H1 (cell line): ENCODE data around the gene NHLH1. TPM values are rescaled to one million over a fixed set of nuclear protein-coding genes. Genes with fewer than 3 reads are reported as not detected.

Source experiments
- CTCF ChIA-PET: fragments of 300-600 bp; sonication (Branson Sonifier 250); formaldehyde crosslinking; loops from one replicate; lab custom pipeline; 2021; ENCODE audit not compliant: partially characterized antibody; lab: Charles Lee
- POLR2A ChIA-PET: fragments of 300-600 bp; sonication (Branson Sonifier 250); formaldehyde crosslinking; loops from one replicate; lab custom pipeline; 2021; ENCODE audit warnings: inconsistent platforms; ENCODE audit not compliant: partially characterized antibody; lab: Charles Lee
- DNase-seq, 2 experiments: peaks; one replicate each; pipeline versions ENCODE4 v3.0.0 to v3.0.0-alpha.2; 2010 to 2022; ENCODE audit warnings: low spot score in 2 of 2, low read depth in 1 of 2, mixed read lengths in 1 of 2
- FAIRE-seq: peaks from 2 replicates; lab custom pipeline; 2011; peaks lifted over from hg19 to GRCh38; lab: Jason Lieb, UNC
- H2AFZ ChIP-seq: 2 replicates; pipeline ENCODE4 v1.8.1; 2012; ENCODE audit warnings: low read length, inconsistent platforms
- H2AK5ac ChIP-seq: 2 replicates; pipeline ENCODE4 v1.6.1; 2013; ENCODE audit warnings: low read depth, low read length
- H2BK120ac ChIP-seq: replicated peaks from 2 replicates; pipeline ENCODE3; 2013; ENCODE audit warnings: low read depth, low read length, inconsistent platforms
- H2BK12ac ChIP-seq: 2 replicates; pipeline ENCODE4 v1.6.1; 2013; ENCODE audit warnings: low read depth, low read length
- H2BK15ac ChIP-seq: 2 replicates; pipeline ENCODE4 v1.6.1; 2013; ENCODE audit warnings: low read length
- H2BK20ac ChIP-seq: 2 replicates; pipeline ENCODE4 v1.6.1; 2013; ENCODE audit warnings: low read length
- H2BK5ac ChIP-seq: 2 replicates; pipeline ENCODE4 v1.6.1; 2013; ENCODE audit warnings: low read depth, low read length
- H3K14ac ChIP-seq: 2 replicates; pipeline ENCODE4 v1.6.1; 2013; ENCODE audit warnings: inconsistent platforms; ENCODE audit not compliant: insufficient read length
- H3K18ac ChIP-seq: 2 replicates; pipeline ENCODE4 v1.6.1; 2013; ENCODE audit warnings: low read length; ENCODE audit errors: extremely low read depth
- H3K23ac ChIP-seq: 2 replicates; pipeline ENCODE4 v1.6.1; 2013; ENCODE audit warnings: inconsistent platforms; ENCODE audit not compliant: insufficient read length
- H3K23me2 ChIP-seq: 2 replicates; pipeline ENCODE4 v1.6.1; 2013; ENCODE audit warnings: low read depth, low read length
- H3K27ac ChIP-seq: 2 replicates; pipeline ENCODE4 v1.6.1; 2011; ENCODE audit warnings: low read depth, low read length, inconsistent platforms
- H3K27me3 ChIP-seq, 4 experiments: replicated peaks in 1 of 4; 1 replicate in 1 of 4; 2 replicates in 3 of 4; pipeline versions ENCODE4 v1.6.1 to v1.8.1; 2011 to 2013; ENCODE audit warnings: low read length in 3 of 4, mild to moderate bottlenecking in 3 of 4, inconsistent platforms in 2 of 4, mixed read lengths in 2 of 4, moderate library complexity in 1 of 4; ENCODE audit not compliant: control insufficient read depth in 3 of 4, insufficient read depth in 3 of 4; ENCODE audit errors: extremely low read depth in 1 of 4
- H3K36me3 ChIP-seq, 4 experiments: 2 replicates each; pipeline versions ENCODE4 v1.6.1 to v1.8.1; 2011 to 2013; ENCODE audit warnings: mild to moderate bottlenecking in 4 of 4, low read length in 3 of 4, moderate library complexity in 2 of 4, control low read depth in 1 of 4, inconsistent platforms in 1 of 4; ENCODE audit not compliant: insufficient read depth in 4 of 4, control insufficient read depth in 2 of 4
- H3K4ac ChIP-seq: replicated peaks from 2 replicates; pipeline ENCODE3; 2013; ENCODE audit warnings: low read length, low read depth, mixed read lengths, inconsistent platforms; ENCODE audit not compliant: insufficient read length
- H3K4me1 ChIP-seq, 4 experiments: replicated peaks in 1 of 4; 1 replicate in 1 of 4; 2 replicates in 3 of 4; pipeline versions ENCODE4 v1.6.1 to v1.8.1; 2011 to 2013; ENCODE audit warnings: low read length in 3 of 4, inconsistent platforms in 2 of 4, mixed read lengths in 1 of 4; ENCODE audit not compliant: insufficient read depth in 4 of 4, control insufficient read depth in 3 of 4
- H3K4me2 ChIP-seq, 2 experiments: 2 replicates each; pipeline versions ENCODE4 v1.6.1 to v1.8.1; 2011 to 2013; ENCODE audit warnings: low read depth in 2 of 2, low read length in 2 of 2, control low read depth in 1 of 2, inconsistent platforms in 1 of 2, mild to moderate bottlenecking in 1 of 2; ENCODE audit not compliant: insufficient read depth in 1 of 2
- H3K4me3 ChIP-seq, 4 experiments: fragments of 200-600, 300-600 bp in 1 of 4; sonication (generic), shearing (Covaris generic), sonication (Bioruptor Twin) in 1 of 4; 2 replicates each; pipeline versions ENCODE4 v1.5.1 to v1.8.1; 2011 to 2016; ENCODE audit warnings: low read length in 4 of 4, low read depth in 3 of 4, control low read depth in 2 of 4, inconsistent platforms in 2 of 4, mild to moderate bottlenecking in 2 of 4, mixed read lengths in 1 of 4, moderate library complexity in 1 of 4; ENCODE audit not compliant: insufficient read depth in 2 of 4; ENCODE audit errors: extremely low read depth in 1 of 4
- H3K56ac ChIP-seq: replicated peaks from 2 replicates; pipeline ENCODE3; 2013; ENCODE audit warnings: low read depth, mild to moderate bottlenecking, mixed read lengths, low read length, inconsistent platforms; ENCODE audit not compliant: insufficient read length
- H3K79me1 ChIP-seq: 2 replicates; pipeline ENCODE4 v1.6.1; 2013; ENCODE audit warnings: low read depth, low read length, control low read depth
- H3K79me2 ChIP-seq, 2 experiments: 2 replicates each; pipeline versions ENCODE4 v1.6.1 to v1.8.1; 2012 to 2013; ENCODE audit warnings: low read length in 2 of 2, mild to moderate bottlenecking in 2 of 2, inconsistent platforms in 1 of 2; ENCODE audit not compliant: insufficient read depth in 2 of 2, control insufficient read depth in 1 of 2
- H3K9ac ChIP-seq, 4 experiments: replicated peaks in 1 of 4; 1 replicate in 1 of 4; 2 replicates in 3 of 4; pipeline versions ENCODE4 v1.6.1 to v1.8.1; 2011 to 2013; ENCODE audit warnings: low read depth in 3 of 4, low read length in 3 of 4, control low read depth in 2 of 4, mild to moderate bottlenecking in 2 of 4, moderate library complexity in 2 of 4, inconsistent platforms in 1 of 4; ENCODE audit errors: extremely low read depth in 1 of 4
- H3K9me3 ChIP-seq, 2 experiments: 2 replicates each; pipeline versions ENCODE4 v1.6.1 to v1.8.1; 2012 to 2013; ENCODE audit warnings: mild to moderate bottlenecking in 2 of 2, moderate library complexity in 2 of 2, control low read depth in 1 of 2, inconsistent platforms in 1 of 2, low read depth in 1 of 2, low read length in 1 of 2, mixed read lengths in 1 of 2; ENCODE audit not compliant: insufficient read depth in 2 of 2
- H4K20me1 ChIP-seq, 2 experiments: replicated peaks in 1 of 2; 2 replicates each; pipeline versions ENCODE3 to v1.8.1; 2011 to 2013; ENCODE audit warnings: inconsistent platforms in 2 of 2, low read length in 2 of 2, mild to moderate bottlenecking in 1 of 2; ENCODE audit not compliant: insufficient read depth in 2 of 2, control insufficient read depth in 1 of 2
- H4K5ac ChIP-seq: 2 replicates; pipeline ENCODE4 v1.6.1; 2013; ENCODE audit warnings: low read length, low read depth, mixed read lengths, inconsistent platforms; ENCODE audit not compliant: insufficient read length
- H4K8ac ChIP-seq: 2 replicates; pipeline ENCODE4 v1.8.0; 2013; ENCODE audit warnings: mild to moderate bottlenecking, moderate library complexity, low read length, inconsistent platforms; ENCODE audit not compliant: insufficient read depth; ENCODE audit errors: extremely low read depth
- H4K91ac ChIP-seq: replicated peaks from 2 replicates; pipeline ENCODE3; 2013; ENCODE audit warnings: low read length, mixed read lengths, inconsistent platforms; ENCODE audit not compliant: insufficient read length
- CTBP2 ChIP-seq: IDR thresholded peaks from 2 replicates; pipeline ENCODE4 v1.7.0; 2011; ENCODE audit warnings: borderline replicate concordance, mild to moderate bottlenecking, moderate library complexity, mixed read lengths, low read length; ENCODE audit not compliant: insufficient read depth, insufficient read length
- E2F6 ChIP-seq: IDR thresholded peaks from 2 replicates; pipeline ENCODE4 v1.6.1; 2012; ENCODE audit warnings: inconsistent platforms
- GTF2F1 ChIP-seq: IDR thresholded peaks from 2 replicates; pipeline ENCODE4 v1.6.1; 2012; ENCODE audit warnings: low read depth, low read length, improper control_type of control experiment, borderline replicate concordance
- KDM1A ChIP-seq: fragments of 200-600, 300-600 bp; sonication (generic); IDR thresholded peaks from 2 replicates; pipeline ENCODE4 v1.7.1; 2016; ENCODE audit warnings: mild to moderate bottlenecking, low read length, borderline replicate concordance
- MAFK ChIP-seq: IDR thresholded peaks from 2 replicates; pipeline ENCODE4 v1.6.1; 2012; ENCODE audit warnings: low read depth, mild to moderate bottlenecking, improper control_type of control experiment, low read length
- POLR2A ChIP-seq, 2 experiments: IDR thresholded peaks; 1 replicate in 1 of 2; 2 replicates in 1 of 2; pipeline ENCODE4 v1.6.1; 2011; ENCODE audit warnings: low read depth in 2 of 2, low read length in 2 of 2, mild to moderate bottlenecking in 2 of 2; ENCODE audit errors: control extremely low read depth in 1 of 2
- SIN3A ChIP-seq, 2 experiments: IDR thresholded peaks in 1 of 2; conservative IDR thresholded peaks in 1 of 2; 2 replicates each; pipeline ENCODE4 v1.6.1; 2011 to 2012; ENCODE audit warnings: low read length in 2 of 2, improper control_type of control experiment in 1 of 2, low read depth in 1 of 2, mild to moderate bottlenecking in 1 of 2
- WGBS, 2 experiments: shearing (Covaris generic) in 1 of 2; methylation state at CpG; one replicate each; pipeline versions ENCODE4 v1.1.6 to v1.1.7; 2013 to 2015; ENCODE audit warnings: low lambda C conversion rate in 2 of 2, mixed read lengths in 2 of 2, inconsistent platforms in 1 of 2, low coverage in 1 of 2, missing lambda C conversion rate in 1 of 2; ENCODE audit not compliant: insufficient replicate concordance in 2 of 2, insufficient coverage in 1 of 2, insufficient read length in 1 of 2; ENCODE audit errors: extremely low coverage in 1 of 2, missing lambda C conversion rate in 1 of 2; 5-methylcytosine and 5-hydroxymethylcytosine counted together
- polyA plus RNA-seq, 7 experiments: library from polyadenylated mRNA; depleted of rRNA in 3 of 7; stranded (reverse) in 5 of 7; unstranded in 2 of 7; fragments of >200 nt in 5 of 7; fragments of 200-250 nt in 2 of 7; gene quantifications; 1 replicate in 5 of 7; 2 replicates in 1 of 7; 4 replicates in 1 of 7; pipeline versions ENCODE4 v1.2.1 to v1.2.3, GENCODE V29; 2011 to 2013; ENCODE audit warnings: missing spikeins in 2 of 7, mixed read lengths in 2 of 7
- total RNA-seq: library from RNA; stranded (reverse); fragmentation: NEBNext Ultra II Directional; extraction: Animal tissue kit (Norgen Biotek cat#: 25700); gene quantifications from 2 replicates; pipeline ENCODE4 v1.2.1, GENCODE V29; 2021
- TF ChIP-seq, protein P1 (sequence below): IDR thresholded peaks from 2 replicates; pipeline ENCODE4 v1.6.1; 2011; ENCODE audit warnings: low read length, improper control_type of control experiment
- TF ChIP-seq, protein P2 (sequence below): IDR thresholded peaks from 2 replicates; pipeline ENCODE4 v1.6.1; 2012; ENCODE audit warnings: inconsistent platforms

Gene NHLH1
- total and polyA plus RNA-seq, 2 of the 8 experiments (the other 6 are each of a cell fraction or from before 2014, with no cell fraction given): 0.39 to 0.91 TPM

GRCh38 chr1:160420881-160421842, 54.3 kb downstream of the NHLH1 start:
- Histone ChIP-seq H4K5ac (no peak overlapping the region), H2BK120ac (no peak overlapping the region), H3K4ac (no peak overlapping the region), H3K4me1 (no peaks in the 10 kb centered on the region), H4K20me1 (peaks cover 3 to 16% of the 10 kb centered on the region in 2 experiments), H3K23ac (no peak overlapping the region), H3K18ac (no peak overlapping the region), H3K79me1 (peaks cover 8% of the 10 kb centered on the region), H3K14ac (no peak overlapping the region), H3K27ac (no peak overlapping the region), H2BK20ac (no peak overlapping the region), H3K9ac (no peak overlapping the region; a peak in 1 of 7 replicates), H2AFZ (no peak overlapping the region), H2BK5ac (no peak overlapping the region), H3K27me3 (no peaks in the 10 kb centered on the region), H3K4me2 (no peak overlapping the region), H2BK15ac (no peak overlapping the region), H4K91ac (no peak overlapping the region), H2BK12ac (no peak overlapping the region), H3K56ac (no peak overlapping the region), H2AK5ac (no peak overlapping the region), H3K4me3 (no peak overlapping the region), H3K79me2 (peaks cover 0 to 2% of the 10 kb centered on the region in 2 experiments; a peak in 1 of 4 replicates), H3K9me3 (no peaks in the 10 kb centered on the region), H3K36me3 (peaks cover 21 to 79% (median 59%) of the 10 kb centered on the region in 4 experiments), H4K8ac (no peak overlapping the region), H3K23me2 (no peaks in the 10 kb centered on the region)
- FAIRE-seq (no peak), DNase-seq (no peak)
- WGBS, 2 experiments: 89% methylated on average over 7 of the region's 7 CpGs; no CpG with 5 or more reads in 1 of the 2 experiments
- ChIA-PET POLR2A (interaction anchor here (1.2 kb wide), 1 partner anchor 109 kb away, joined by 3 read pairs; no protein-coding TSS in a partner anchor), CTCF (interaction anchor here (1.0 to 3.5 kb wide), 8 partner anchors 10 to 185 kb away, joined by 3 to 11 read pairs (median 6); no protein-coding TSS in a partner anchor)
- TF ChIP-seq GTF2F1 (no peak), SIN3A (conservative IDR thresholded peaks at IDR 0.05 in 1 of 2, IDR thresholded peaks at IDR 0.05 in 1 of 2; ENCODE audit: low read depth in 1 of 2, low read length in 2 of 2) (no peak), CTBP2 (no peak), MAFK (no peak), KDM1A (no peak), POLR2A (IDR thresholded peaks at IDR 0.05; ENCODE audit: control extremely low read depth in 1 of 2, low read depth in 2 of 2, low read length in 2 of 2) (no peak), E2F6 (no peak)
- TF ChIP-seq, protein P1, sequence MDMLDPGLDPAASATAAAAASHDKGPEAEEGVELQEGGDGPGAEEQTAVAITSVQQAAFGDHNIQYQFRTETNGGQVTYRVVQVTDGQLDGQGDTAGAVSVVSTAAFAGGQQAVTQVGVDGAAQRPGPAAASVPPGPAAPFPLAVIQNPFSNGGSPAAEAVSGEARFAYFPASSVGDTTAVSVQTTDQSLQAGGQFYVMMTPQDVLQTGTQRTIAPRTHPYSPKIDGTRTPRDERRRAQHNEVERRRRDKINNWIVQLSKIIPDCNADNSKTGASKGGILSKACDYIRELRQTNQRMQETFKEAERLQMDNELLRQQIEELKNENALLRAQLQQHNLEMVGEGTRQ: no peak
- TF ChIP-seq, protein P2, sequence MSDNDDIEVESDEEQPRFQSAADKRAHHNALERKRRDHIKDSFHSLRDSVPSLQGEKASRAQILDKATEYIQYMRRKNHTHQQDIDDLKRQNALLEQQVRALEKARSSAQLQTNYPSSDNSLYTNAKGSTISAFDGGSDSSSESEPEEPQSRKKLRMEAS: no peak
